DOHH2 (cell line): ENCODE results near the gene WDR49.

Experiments
- H3F3A ChIP-seq: fragments of 200-600 bp; sonication (generic), shearing (Covaris generic); 2 replicates; pipeline ENCODE4 v1.6.0; 2016; ENCODE audit warnings: antibody characterized with exemption, mild to moderate bottlenecking; ENCODE audit not compliant: control insufficient read depth, insufficient read depth
- H3K27ac ChIP-seq: fragments of 200-600 bp; sonication (generic); 2 replicates; pipeline ENCODE4 v1.5.1; 2014; ENCODE audit warnings: low read depth, mild to moderate bottlenecking, low read length, moderate library complexity
- H3K27me3 ChIP-seq: fragments of 200-600 bp; sonication (generic); 2 replicates; pipeline ENCODE4 v1.6.1; 2014; ENCODE audit warnings: mild to moderate bottlenecking, low read length, mixed read lengths; ENCODE audit not compliant: control insufficient read depth
- H3K36me3 ChIP-seq: fragments of 200-600 bp; sonication (generic); 2 replicates; pipeline ENCODE4 v1.6.1; 2014; ENCODE audit warnings: mild to moderate bottlenecking, low read length, moderate library complexity, mixed read lengths; ENCODE audit not compliant: control insufficient read depth
- H3K4me1 ChIP-seq: fragments of 200-600 bp; sonication (generic); 2 replicates; pipeline ENCODE4 v1.6.1; 2014; ENCODE audit warnings: mild to moderate bottlenecking, low read length, mixed read lengths; ENCODE audit not compliant: control insufficient read depth
- H3K4me2 ChIP-seq: fragments of 200-600 bp; sonication (generic); 2 replicates; pipeline ENCODE4 v1.6.0; 2014; ENCODE audit warnings: mild to moderate bottlenecking, low read length, moderate library complexity
- H3K4me3 ChIP-seq: fragments of 200-600 bp; sonication (generic); 2 replicates; pipeline ENCODE4 v1.5.1; 2014; ENCODE audit warnings: mild to moderate bottlenecking, low read length, mixed read lengths
- H3K79me2 ChIP-seq: fragments of 200-600 bp; sonication (generic); 2 replicates; pipeline ENCODE4 v1.6.1; 2014; ENCODE audit warnings: mild to moderate bottlenecking, low read length, mixed read lengths; ENCODE audit not compliant: control insufficient read depth
- H3K9me2 ChIP-seq: fragments of 200-600 bp; sonication (generic); replicated peaks from 2 replicates; pipeline ENCODE4 v1.6.1; 2014; ENCODE audit warnings: mild to moderate bottlenecking, low read length, mixed read lengths; ENCODE audit not compliant: control insufficient read depth
- H3K9me3 ChIP-seq: fragments of 200-600 bp; sonication (generic); 2 replicates; pipeline ENCODE4 v1.6.1; 2014; ENCODE audit warnings: antibody characterized with exemption, low read length, mixed read lengths; ENCODE audit not compliant: control insufficient read depth, insufficient read depth
- H4K20me1 ChIP-seq: fragments of 200-600 bp; sonication (generic); 2 replicates; pipeline ENCODE4 v1.6.0; 2014; ENCODE audit warnings: low read depth, mild to moderate bottlenecking, antibody characterized with exemption, low read length, moderate library complexity; ENCODE audit not compliant: control insufficient read depth, insufficient read depth
- CTCF ChIP-seq: fragments of 200-600 bp; sonication (generic); IDR thresholded peaks from one replicate; pipeline ENCODE4 v1.5.1; 2014; ENCODE audit warnings: antibody characterized with exemption, mild to moderate bottlenecking, low read depth, low read length; ENCODE audit not compliant: poor library complexity, severe bottlenecking
- EZH2phosphoT487 ChIP-seq: fragments of 200-600 bp; sonication (generic); IDR thresholded peaks from 2 replicates; pipeline ENCODE4 v1.6.1; 2017; ENCODE audit warnings: borderline replicate concordance, mild to moderate bottlenecking, antibody characterized with exemption, low read length, moderate library complexity, mixed read lengths

The WDR49 gene

GRCh38 chr3:167565489-167565888, 88.3 kb downstream of the WDR49 start:
- Histone ChIP-seq H3F3A (no peaks in the 10 kb centered on the region), H3K4me3 (no peak overlapping the region), H4K20me1 (no peaks in the 10 kb centered on the region), H3K4me1 (no peaks in the 10 kb centered on the region), H3K79me2 (no peaks in the 10 kb centered on the region), H3K9me3 (no peaks in the 10 kb centered on the region), H3K27ac (no peak overlapping the region), H3K27me3 (no peaks in the 10 kb centered on the region), H3K36me3 (no peaks in the 10 kb centered on the region), H3K4me2 (no peak overlapping the region), H3K9me2 (no peaks in the 10 kb centered on the region; the same call in 1 of the 2 replicates)
- TF ChIP-seq EZH2phosphoT487 (no peak), CTCF (no peak)

- H4K20me1 ChIP-seq: no peaks in the 10 kb centered on the region
- no peaks in the 10 kb centered on the region for H3K27me3 ChIP-seq
- no peak overlapping the region for H3K4me3 ChIP-seq
- H3K4me1 ChIP-seq: no peaks in the 10 kb centered on the region
- TF ChIP-seq EZH2phosphoT487: no peak
- no peak for TF ChIP-seq CTCF
- H3K9me2 ChIP-seq: no peaks in the 10 kb centered on the region
- no peak overlapping the region for H3K27ac ChIP-seq
- H3K9me3 ChIP-seq: no peaks in the 10 kb centered on the region
- no peaks in the 10 kb centered on the region for H3K36me3 ChIP-seq
- H3F3A ChIP-seq: no peaks in the 10 kb centered on the region
- H3K79me2 ChIP-seq: no peaks in the 10 kb centered on the region
- no peak overlapping the region for H3K4me2 ChIP-seq
Measured at GRCh38 chr3:167564612-167565011, 89.1 kb downstream of the WDR49 start.

- H3K36me3 ChIP-seq: no peaks in the 10 kb centered on the region
- H3F3A ChIP-seq: no peaks in the 10 kb centered on the region
- H3K9me3 ChIP-seq: no peaks in the 10 kb centered on the region
- H3K27me3 ChIP-seq: no peaks in the 10 kb centered on the region
- no peaks in the 10 kb centered on the region for H3K9me2 ChIP-seq
- H3K27ac ChIP-seq: no peak overlapping the region
- TF ChIP-seq CTCF (no peak), EZH2phosphoT487 (no peak)
- H3K4me1 ChIP-seq: no peaks in the 10 kb centered on the region
- H3K79me2 ChIP-seq: no peaks in the 10 kb centered on the region
- no peak overlapping the region for H3K4me2 ChIP-seq
- H3K4me3 ChIP-seq: no peak overlapping the region
- H4K20me1 ChIP-seq: no peaks in the 10 kb centered on the region
Measured at GRCh38 chr3:167559924-167560323, 93.8 kb downstream of the WDR49 start.

- H3K27me3 ChIP-seq: no peaks in the 10 kb centered on the region; the same call in 1 of the 2 replicates
- H3K4me2 ChIP-seq: no peak overlapping the region
- no peak for TF ChIP-seq CTCF
- no peak for TF ChIP-seq EZH2phosphoT487
- H3K27ac ChIP-seq: no peak overlapping the region
- H3F3A ChIP-seq: no peaks in the 10 kb centered on the region
- H3K4me3 ChIP-seq: no peak overlapping the region
- H3K4me1 ChIP-seq: no peaks in the 10 kb centered on the region
- H3K36me3 ChIP-seq: no peaks in the 10 kb centered on the region
- no peaks in the 10 kb centered on the region for H4K20me1 ChIP-seq
- no peaks in the 10 kb centered on the region for H3K79me2 ChIP-seq
- no peaks in the 10 kb centered on the region for H3K9me3 ChIP-seq
- no peaks in the 10 kb centered on the region for H3K9me2 ChIP-seq
Measured at GRCh38 chr3:167554898-167555297, 98.8 kb downstream of the WDR49 start.
